Gastroesophageal sphincter (tissue), 4 donors: ENCODE measurements around the gene ZNF146. TPM values are rescaled to one million over a fixed set of nuclear protein-coding genes. Genes with fewer than 3 reads are reported as not detected.
A peak's percentile ranks its signal among the peaks of the same experiment; 100 is the strongest.

Source experiments
- ATAC-seq: fragments of 150-250 bp; one replicate; pipeline ENCODE4 v1.9.1; 2016; ENCODE audit warnings: mild to moderate bottlenecking, moderate library complexity
- H3K27ac ChIP-seq, 4 donors: fragments of 200-600 bp; sonication (generic) in 3 of 4; 1 replicate in 3 of 4; 2 replicates in 1 of 4; pipeline ENCODE4 v1.5.1; 2016 to 2019
- H3K27me3 ChIP-seq: fragments of 200-600 bp; sonication (generic); one replicate; pipeline ENCODE4 v1.5.1; 2019
- H3K36me3 ChIP-seq, 2 donors: fragments of 200-600 bp; sonication (generic); one replicate each; pipeline ENCODE4 v1.5.1; 2019; ENCODE audit warnings: control low read depth in 1 of 2
- H3K4me1 ChIP-seq, 3 donors: fragments of 200-600 bp; sonication (generic); 1 replicate in 2 of 3; 2 replicates in 1 of 3; pipeline ENCODE4 v1.5.1; 2016 to 2019; ENCODE audit warnings: control low read depth in 2 of 3
- H3K4me3 ChIP-seq, 2 donors: fragments of 200-600 bp; sonication (generic); one replicate each; pipeline ENCODE4 v1.5.1; 2019; ENCODE audit warnings: mild to moderate bottlenecking in 1 of 2, moderate library complexity in 1 of 2
- H3K9me3 ChIP-seq, 3 donors: fragments of 200-600 bp; sonication (generic); one replicate each; pipeline ENCODE4 v1.5.1; 2017 to 2019; ENCODE audit warnings: control low read depth in 2 of 3
- EP300 ChIP-seq: sonication (generic); formaldehyde crosslinking; IDR thresholded peaks from one replicate; pipeline ENCODE4 v1.6.1; 2017; ENCODE audit warnings: antibody characterized with exemption, mild to moderate bottlenecking
- POLR2A ChIP-seq, 2 donors: fragments of 450-650 bp; IDR thresholded peaks; one replicate each; pipeline ENCODE4 v1.6.1; 2017; ENCODE audit warnings: antibody characterized with exemption in 2 of 2, mild to moderate bottlenecking in 2 of 2, moderate library complexity in 1 of 2
- POLR2AphosphoS5 ChIP-seq: sonication (generic); formaldehyde crosslinking; IDR thresholded peaks from one replicate; pipeline ENCODE4 v1.6.1; 2017; ENCODE audit warnings: antibody characterized with exemption
- WGBS, 2 donors: methylation state at CpG; one replicate each; pipeline ENCODE4 v1.1.5; 2018; ENCODE audit warnings: low coverage in 1 of 2; 5-methylcytosine and 5-hydroxymethylcytosine counted together
- total RNA-seq, 4 donors: library from RNA; depleted of rRNA; stranded (reverse); fragments of >200 nt; gene quantifications; one replicate each; pipeline ENCODE4 v1.1.0, GENCODE V29; 2016
- TF ChIP-seq, protein P1 (sequence below), 4 experiments: fragments of 200-600 bp in 2 of 4; fragments of 450-650 bp in 2 of 4; sonication (generic) in 1 of 4; IDR thresholded peaks; one replicate each; pipeline ENCODE4 v1.5.1; 2017 to 2019; ENCODE audit warnings: antibody characterized with exemption in 4 of 4, mild to moderate bottlenecking in 2 of 4, moderate library complexity in 2 of 4

Gene ZNF146
- total RNA-seq, 4 donors from 2014 or later, result 57.9 to 98.2 (median 75.2) TPM

DNA sequence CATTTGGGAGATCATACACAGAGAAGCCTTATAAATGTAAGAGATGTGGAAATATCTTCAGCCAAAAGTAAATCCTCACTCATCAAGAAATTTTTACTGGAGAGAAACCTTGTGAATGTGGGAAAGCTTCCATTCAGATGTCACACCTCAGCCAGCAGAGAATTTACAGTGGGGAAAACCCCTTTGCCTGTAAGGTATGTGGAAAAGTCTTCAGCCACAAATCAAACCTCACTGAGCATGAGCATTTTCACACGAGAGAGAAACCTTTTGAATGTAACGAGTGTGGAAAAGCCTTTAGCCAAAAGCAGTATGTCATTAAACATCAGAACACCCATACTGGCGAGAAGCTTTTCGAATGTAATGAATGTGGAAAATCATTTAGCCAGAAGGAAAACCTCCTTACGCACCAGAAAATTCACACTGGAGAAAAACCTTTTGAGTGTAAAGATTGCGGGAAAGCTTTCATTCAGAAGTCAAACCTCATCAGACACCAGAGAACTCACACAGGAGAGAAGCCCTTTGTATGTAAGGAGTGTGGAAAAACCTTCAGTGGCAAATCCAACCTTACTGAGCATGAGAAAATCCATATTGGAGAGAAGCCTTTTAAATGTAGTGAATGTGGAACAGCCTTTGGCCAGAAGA, 21.5 kb downstream of the ZNF146 start:
- peaks cover 0 to 21% (median 2%) of the 10 kb centered on the region in 3 donors for H3K9me3 ChIP-seq
- no peak for TF ChIP-seq POLR2A (IDR thresholded peaks at IDR 0.05)
- 89 to 96% methylated on average over 4 to 6 of the region's 6 CpGs for WGBS, 2 donors
- H3K27me3 ChIP-seq, result no peaks in the 10 kb centered on the region
- no peaks in the 10 kb centered on the region for H3K4me1 ChIP-seq
- peaks cover 8 to 89% of the 10 kb centered on the region in 2 donors for H3K36me3 ChIP-seq
- no peak for ATAC-seq
- H3K27ac ChIP-seq, result no peak overlapping the region
- H3K4me3 ChIP-seq, result no peak overlapping the region

DNA sequence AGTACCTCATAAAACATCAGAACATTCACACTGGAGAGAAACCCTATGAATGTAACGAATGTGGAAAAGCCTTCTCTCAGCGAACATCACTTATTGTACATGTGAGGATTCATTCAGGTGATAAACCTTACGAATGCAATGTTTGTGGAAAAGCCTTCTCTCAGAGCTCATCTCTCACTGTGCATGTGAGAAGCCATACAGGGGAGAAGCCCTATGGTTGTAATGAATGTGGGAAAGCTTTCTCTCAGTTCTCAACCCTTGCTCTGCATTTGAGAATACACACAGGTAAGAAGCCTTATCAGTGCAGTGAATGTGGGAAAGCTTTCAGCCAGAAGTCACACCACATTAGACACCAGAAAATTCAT, 22.0 kb downstream of the ZNF146 start:
- WGBS, 2 donors, result 91 to 100% methylated on average over 3 of the region's 3 CpGs
- TF ChIP-seq EP300 (no peak), POLR2AphosphoS5 (no peak), POLR2A (IDR thresholded peaks at IDR 0.05) (no peak)
- TF ChIP-seq, protein P1, sequence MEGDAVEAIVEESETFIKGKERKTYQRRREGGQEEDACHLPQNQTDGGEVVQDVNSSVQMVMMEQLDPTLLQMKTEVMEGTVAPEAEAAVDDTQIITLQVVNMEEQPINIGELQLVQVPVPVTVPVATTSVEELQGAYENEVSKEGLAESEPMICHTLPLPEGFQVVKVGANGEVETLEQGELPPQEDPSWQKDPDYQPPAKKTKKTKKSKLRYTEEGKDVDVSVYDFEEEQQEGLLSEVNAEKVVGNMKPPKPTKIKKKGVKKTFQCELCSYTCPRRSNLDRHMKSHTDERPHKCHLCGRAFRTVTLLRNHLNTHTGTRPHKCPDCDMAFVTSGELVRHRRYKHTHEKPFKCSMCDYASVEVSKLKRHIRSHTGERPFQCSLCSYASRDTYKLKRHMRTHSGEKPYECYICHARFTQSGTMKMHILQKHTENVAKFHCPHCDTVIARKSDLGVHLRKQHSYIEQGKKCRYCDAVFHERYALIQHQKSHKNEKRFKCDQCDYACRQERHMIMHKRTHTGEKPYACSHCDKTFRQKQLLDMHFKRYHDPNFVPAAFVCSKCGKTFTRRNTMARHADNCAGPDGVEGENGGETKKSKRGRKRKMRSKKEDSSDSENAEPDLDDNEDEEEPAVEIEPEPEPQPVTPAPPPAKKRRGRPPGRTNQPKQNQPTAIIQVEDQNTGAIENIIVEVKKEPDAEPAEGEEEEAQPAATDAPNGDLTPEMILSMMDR (IDR thresholded peaks at IDR 0.05), result no peak
- H3K36me3 ChIP-seq, result peaks cover 8 to 84% of the 10 kb centered on the region in 2 donors
- no peaks in the 10 kb centered on the region for H3K27me3 ChIP-seq
- no peak overlapping the region for H3K4me3 ChIP-seq
- no peaks in the 10 kb centered on the region for H3K4me1 ChIP-seq
- H3K9me3 ChIP-seq, result peaks cover 0 to 21% (median 2%) of the 10 kb centered on the region in 3 donors
- no peak for ATAC-seq
- no peak overlapping the region for H3K27ac ChIP-seq

DNA sequence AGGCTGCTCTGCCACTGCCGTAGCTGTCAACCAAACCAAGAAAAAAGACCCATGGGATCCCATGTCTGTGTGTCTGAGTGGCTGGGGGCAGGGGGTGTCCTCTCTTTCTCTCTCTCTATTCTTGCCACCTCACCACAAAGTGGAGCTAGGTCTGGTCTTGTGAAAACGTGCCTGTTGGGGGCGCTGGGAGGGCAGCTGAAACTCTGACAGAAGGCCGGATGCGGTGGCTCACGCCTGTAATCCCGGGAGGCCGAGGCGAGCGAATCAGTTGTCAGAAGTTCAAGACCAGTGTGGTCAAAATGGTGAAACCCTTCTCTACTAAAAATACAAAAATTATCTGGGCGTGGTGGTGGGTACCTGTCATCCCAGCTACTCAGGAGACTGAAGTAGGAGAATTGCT, 29.2 kb downstream of the ZNF146 start:
- H3K9me3 ChIP-seq, result peaks cover 0 to 6% (median 0%) of the 10 kb centered on the region in 3 donors
- TF ChIP-seq POLR2AphosphoS5 (no peak), POLR2A (IDR thresholded peaks at IDR 0.05) (no peak), EP300 (no peak)
- TF ChIP-seq, protein P1 (IDR thresholded peaks at IDR 0.05), result no peak
- H3K36me3 ChIP-seq, result peaks cover 0 to 14% of the 10 kb centered on the region in 2 donors
- H3K4me1 ChIP-seq, result peaks cover 0 to 17% (median 0%) of the 10 kb centered on the region in 3 donors
- no peak overlapping the region for H3K4me3 ChIP-seq
- ATAC-seq, result no peak
- H3K27me3 ChIP-seq, result no peaks in the 10 kb centered on the region
- WGBS, 2 donors, result 89 to 100% methylated on average over 1 to 2 of the region's 11 CpGs
- H3K27ac ChIP-seq, result no peak overlapping the region

DNA sequence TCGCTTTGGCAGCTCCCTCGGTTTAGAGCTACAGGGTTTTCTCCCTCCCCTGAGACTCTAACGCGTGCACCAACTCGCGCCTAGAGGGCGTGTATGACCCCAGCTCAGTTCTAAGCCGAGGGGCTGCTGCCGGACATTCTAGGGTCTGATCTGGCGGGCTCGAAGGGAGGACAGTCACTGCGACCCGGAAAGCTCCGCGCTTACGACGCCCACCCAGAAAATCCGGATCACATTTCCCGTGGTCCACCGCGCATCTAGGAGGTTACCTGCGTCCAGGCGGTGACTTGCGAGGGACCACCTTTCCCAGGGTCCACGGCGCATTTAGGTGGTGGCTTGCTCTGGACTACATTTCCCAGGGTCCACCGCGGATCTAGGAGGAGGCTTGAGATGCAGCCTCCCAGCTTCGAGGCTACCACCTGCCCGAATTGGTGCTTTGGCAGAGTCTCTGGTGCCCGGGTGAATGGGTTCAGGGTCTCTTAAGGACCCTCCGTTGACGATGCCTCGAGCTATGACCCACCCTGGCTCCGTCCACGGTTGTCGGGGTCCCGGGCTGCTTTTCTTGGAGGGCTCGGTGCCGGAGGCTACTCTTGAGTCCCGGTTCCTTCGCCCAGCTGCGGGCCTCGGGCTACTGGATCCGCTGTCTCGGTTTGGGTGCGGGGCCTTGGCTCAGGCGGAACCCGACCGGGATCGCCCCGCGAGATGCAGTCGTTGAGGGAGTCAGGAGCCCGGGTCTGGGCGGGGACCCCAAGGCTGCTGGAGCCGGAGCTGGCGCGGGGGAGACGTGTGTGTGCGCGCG, 30.5 kb downstream of the ZNF146 start:
- Histone ChIP-seq H3K4me1 (peaks cover 0 to 17% (median 0%) of the 10 kb centered on the region in 3 donors), H3K36me3 (peaks cover 0 to under 1% of the 10 kb centered on the region in 2 donors), H3K27me3 (no peaks in the 10 kb centered on the region), H3K4me3 (peak overlapping the region; percentile 19 to 50), H3K27ac (no peak overlapping the region), H3K9me3 (peaks cover 0 to 6% (median 0%) of the 10 kb centered on the region in 3 donors)
- no peak for ATAC-seq
- TF ChIP-seq EP300, result no peak
- TF ChIP-seq, protein P1 (IDR thresholded peaks at IDR 0.05), result no peak
- TF ChIP-seq POLR2AphosphoS5, result no peak
- no peak for TF ChIP-seq POLR2A (IDR thresholded peaks at IDR 0.05)
- no CpG with 5 or more reads among the region's 63 CpGs for WGBS, 2 donors

DNA sequence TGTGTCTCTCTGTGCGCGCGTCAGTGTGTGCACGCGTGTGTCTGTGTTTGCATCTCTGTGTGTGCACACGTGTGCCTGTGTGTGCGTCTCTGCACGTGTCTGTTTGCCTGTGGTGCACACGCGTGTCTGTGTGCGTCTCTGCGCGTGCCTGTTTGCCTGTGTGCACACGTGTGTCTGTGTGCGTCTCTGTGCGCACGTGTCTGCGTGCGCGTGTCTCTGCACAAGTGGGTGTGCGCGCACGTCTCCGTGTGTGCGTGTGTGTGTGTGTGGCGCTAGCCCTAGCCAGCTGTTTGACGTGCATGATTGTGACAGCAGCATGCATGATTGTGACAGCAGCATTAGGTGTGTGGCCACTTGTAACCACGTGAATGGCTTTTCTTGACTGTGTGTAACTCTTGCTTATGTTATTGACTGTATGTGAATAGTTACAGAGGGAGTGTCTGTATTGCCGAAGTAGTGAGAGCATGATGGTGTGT, 31.1 kb downstream of the ZNF146 start:
- WGBS, 2 donors, result 18 to 36% methylated on average over 2 to 4 of the region's 29 CpGs
- peaks cover 0 to 6% (median 0%) of the 10 kb centered on the region in 3 donors for H3K9me3 ChIP-seq

More for the DNA sequence above, 31.1 kb downstream of the ZNF146 start:
- ATAC-seq, result no peak
- TF ChIP-seq EP300 (no peak), POLR2AphosphoS5 (no peak), POLR2A (IDR thresholded peaks at IDR 0.05) (no peak)
- TF ChIP-seq, protein P1 (IDR thresholded peaks at IDR 0.05), result no peak
- Histone ChIP-seq H3K4me3 (peak overlapping the region; percentile 19 to 50), H3K4me1 (peaks cover 0 to 17% (median 0%) of the 10 kb centered on the region in 3 donors), H3K27ac (no peak overlapping the region), H3K36me3 (no peaks in the 10 kb centered on the region), H3K27me3 (no peaks in the 10 kb centered on the region)
